Cerebellar cortex (tissue), 1 donor: ENCODE measurements around the gene ARL2BP.
"Not testable (repeated sequence)": the region's sequence is repeated elsewhere in the genome, so short reads cannot be mapped to it uniquely, and the experiment has no call there.

Source experiments
- DNase-seq: peaks from one replicate; pipeline ENCODE4 v3.0.0-alpha.2; 2015; ENCODE audit warnings: low spot score

ARL2BP gene

DNA sequence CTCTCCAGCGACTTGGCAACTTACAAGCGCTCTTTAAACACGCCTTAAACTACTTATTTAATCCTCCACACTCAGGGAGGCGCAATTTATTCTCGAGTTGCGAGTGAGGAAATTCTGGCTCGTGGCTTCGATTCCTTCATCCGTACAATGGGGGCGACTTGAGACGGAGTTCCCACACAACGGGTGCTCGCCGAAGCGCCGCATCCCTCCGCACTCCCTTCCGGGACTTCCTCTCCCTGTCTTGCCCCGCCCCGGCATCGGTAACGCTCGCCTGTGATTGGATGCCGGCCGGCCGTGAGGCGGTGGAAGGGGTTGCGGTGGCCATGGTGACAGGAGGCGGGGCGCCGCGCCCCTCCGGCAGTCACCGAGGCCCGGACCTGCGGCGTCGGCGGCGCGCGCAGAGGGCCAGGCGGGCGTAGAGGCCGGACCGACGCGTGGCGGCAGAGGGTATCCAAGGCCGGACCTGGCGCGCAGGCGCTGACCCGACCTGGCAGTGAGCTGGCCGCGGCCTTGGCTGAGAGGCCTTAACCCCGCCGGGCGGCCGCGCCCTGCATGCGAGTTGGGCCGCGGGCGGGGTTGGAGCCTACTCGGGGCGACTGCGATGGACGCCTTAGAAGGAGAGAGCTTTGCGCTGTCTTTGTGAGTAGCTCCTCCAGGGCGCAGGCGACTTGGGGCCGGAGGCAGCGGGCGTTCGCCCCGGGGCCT, at the start of gene ARL2BP:
Gene ARL2BP, plus strand, starts transcription at position 493 of the 705 bp plus-strand sequence. Its CDS starts 109 bp downstream, at position 602.
- DNase-seq: peak; percentile 97

DNA sequence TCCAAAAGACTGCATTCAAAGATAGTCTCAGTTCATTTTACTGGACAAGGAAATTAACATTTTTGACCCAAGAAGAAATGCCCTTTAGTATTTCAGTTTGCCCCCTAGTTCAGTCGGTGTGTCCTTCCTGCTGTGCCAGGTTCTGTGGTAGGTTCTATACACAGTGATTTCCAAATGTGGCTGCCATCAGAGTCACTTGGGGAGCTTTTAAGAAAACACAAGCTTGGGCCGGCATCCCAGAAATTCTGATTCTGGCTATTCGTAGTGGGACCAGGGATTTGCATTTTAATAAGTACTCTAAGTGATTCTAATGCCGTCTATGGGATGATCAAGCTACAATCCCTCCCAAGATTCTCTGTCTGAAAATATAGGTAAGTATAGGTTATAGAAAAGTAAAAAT, 48.8 kb upstream of the ARL2BP start:
- peak; percentile 8 for DNase-seq

DNA sequence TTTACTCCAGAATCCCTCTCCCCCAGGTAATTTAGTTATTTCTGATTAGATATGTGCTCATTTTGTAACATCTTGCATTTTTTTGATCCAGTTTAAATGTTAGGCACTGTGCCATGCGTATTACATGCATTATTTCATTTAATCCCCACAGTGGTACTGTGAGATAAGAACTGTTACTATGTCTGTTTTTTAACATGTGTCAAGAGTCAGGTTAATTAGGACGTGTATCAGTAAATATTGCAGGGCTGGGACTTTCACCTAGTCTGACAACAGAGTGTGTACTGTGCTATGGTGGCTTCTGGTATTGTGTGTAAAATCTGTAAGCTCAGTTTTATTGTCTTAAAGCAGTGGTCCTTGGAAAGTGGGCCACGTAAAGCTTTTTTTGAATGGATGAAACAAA, 48.3 kb upstream of the ARL2BP start:
- no peak for DNase-seq

DNA sequence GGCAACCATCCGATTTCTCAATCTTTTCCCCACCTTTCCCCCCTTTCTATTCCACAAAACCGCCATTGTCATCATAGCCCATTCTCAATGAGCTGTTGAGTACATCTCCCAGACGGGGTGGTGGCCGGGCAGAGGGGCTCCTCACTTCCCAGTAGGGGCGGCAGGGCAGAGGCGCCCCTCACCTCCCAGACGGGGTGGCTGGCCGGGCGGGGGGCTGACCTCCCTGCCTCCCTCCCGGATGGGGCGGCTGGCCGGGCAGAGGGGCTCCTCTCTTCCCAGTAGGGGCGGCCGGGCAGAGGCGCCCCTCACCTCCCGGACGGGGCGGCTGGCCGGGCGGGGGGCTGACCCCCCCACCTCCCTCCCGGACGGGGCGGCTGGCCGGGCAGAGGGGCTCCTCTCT, 44.7 kb upstream of the ARL2BP start:
- DNase-seq: not testable (repeated sequence)

DNA sequence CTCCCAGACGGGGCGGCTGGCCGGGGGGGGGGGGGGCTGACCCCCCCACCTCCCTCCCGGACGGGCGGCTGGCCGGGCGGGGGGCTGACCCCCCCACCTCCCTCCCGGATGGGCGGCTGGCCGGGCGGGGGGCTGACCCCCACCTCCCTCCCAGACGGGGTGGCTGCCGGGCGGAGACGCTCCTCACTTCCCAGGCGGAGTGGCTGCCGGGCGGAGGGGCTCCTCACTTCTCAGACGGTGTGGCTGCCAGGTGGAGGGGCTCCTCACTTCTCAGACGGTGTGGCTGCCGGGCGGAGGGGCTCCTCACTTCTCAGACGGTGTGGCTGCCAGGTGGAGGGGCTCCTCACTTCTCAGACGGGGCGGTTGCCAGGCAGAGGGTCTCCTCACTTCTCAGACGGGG, 44.1 kb upstream of the ARL2BP start:
- not testable (repeated sequence) for DNase-seq

DNA sequence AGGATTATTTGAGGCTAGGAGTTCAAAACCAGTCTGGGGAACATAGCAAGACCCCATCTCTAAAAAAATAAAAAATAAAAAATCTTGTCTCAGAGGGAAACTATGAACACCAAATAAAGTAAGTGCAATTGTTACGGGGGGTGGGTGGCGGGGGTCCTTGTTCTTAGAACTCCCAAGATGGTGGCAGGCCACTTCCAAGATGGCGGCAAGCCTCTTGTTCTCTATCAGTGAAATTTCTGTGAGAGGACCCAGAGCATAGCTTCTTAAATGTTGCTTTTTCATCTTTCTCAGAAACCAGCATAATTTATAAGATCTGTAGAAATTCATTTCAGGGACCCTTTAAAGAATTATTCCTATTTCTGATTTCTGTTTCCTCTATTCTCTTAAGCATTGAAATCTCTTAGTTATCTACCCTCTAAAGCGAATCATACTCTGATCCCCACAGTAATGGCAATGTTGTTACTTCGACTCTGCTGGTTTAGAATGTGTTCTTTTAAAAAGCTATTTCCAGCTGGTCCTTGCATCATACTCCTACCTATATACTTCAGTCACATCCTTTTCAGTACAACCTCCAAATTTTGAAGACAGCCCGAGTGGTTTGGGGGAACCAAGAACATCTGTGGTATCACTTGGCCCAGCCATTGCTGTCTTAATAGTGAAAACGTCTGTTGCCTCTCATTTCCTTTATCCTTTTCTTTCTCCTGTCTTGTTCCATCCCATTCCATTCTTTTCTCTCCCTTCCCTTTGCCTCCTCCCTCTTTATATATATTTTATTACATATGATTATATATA, 42.8 kb upstream of the ARL2BP start:
- DNase-seq: no peak

DNA sequence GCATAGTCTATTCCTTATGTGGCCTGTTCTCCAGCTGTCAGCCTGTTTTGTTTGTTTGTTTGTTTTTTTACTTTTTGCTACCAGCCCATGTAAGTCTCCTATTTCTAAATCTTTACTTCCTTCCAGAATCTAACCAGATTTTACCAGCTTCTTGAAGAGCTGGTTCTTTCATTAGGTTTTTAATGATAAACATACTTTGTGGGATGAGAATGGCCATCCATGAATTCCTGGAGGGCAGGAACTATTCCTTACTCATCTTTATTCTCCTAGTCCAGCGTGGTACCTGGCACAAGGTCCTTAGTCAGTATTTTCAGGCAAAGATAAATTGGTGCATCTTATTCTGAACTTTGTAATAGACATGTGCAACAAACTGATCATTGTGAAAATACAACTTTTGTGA, 41.6 kb upstream of the ARL2BP start:
- DNase-seq: no peak

DNA sequence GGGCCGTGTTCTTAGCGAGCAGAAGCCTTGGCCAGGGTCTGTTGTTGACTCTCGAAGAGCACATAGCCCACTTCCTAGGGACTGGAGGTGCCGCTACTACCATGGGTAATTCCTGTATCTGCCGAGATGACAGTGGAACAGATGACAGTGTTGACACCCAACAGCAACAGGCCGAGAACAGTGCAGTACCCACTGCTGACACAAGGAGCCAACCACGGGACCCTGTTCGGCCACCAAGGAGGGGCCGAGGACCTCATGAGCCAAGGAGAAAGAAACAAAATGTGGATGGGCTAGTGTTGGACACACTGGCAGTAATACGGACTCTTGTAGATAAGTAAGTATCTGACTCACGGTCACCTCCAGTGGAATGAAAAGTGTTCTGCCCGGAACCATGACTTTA, 40.4 kb upstream of the ARL2BP start:
- DNase-seq: no peak

DNA sequence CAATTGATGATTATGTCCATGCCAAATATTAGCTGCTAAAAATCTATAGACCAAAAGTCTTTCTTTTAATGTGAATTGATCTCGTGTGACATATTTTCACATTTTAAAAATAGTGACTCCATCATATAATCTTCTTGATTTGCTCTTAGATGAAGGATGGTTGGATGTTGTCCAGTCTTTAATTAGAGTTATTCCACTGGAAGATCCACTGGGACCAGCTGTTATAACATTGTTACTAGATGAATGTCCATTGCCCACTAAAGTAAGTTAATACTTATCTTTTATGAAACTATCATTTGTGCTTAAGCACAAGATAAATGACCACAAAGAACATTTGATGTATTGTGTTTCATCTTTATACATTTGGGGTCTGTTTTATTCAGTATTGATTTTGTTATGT, 36.1 kb upstream of the ARL2BP start:
- no peak for DNase-seq

DNA sequence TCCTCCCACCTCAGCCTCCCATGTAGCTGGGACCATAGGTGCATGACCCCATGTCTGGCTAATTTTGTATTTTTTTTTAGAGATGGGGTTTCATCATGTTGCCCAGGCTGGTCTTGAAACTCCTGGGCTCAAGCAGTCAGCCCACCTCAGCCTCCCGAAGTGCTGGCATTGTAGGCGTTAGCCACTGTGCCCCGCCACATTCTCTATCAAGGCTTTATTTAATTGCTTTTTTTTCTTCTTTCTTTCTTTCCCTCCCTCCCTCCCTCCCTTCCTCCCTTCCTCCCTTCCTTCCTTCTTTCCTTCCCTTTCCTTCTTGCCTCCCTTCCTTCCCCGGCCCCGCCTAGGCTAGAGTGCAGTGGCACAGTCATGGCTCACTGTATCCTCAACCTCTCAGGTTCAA, 35.3 kb upstream of the ARL2BP start:
- DNase-seq: no peak

DNA sequence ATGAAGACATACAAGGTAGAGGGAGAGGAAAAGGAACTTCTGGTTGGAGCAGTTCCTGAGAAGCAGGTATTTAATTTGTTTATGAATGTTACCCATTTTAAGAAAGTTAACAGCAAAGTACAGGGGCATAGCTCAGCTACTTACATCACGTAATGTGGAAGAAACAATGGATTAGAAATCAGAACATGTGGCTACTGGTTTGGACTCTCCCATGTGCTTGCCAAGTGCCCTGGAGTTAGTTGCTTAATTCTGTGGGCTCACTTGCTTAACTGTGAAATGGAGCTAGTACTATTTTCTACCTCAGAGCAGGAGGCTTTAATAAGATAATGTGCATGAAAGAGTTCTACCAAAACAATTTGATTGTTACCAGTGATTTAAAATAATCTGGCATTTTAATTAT, 31.6 kb upstream of the ARL2BP start:
- DNase-seq: no peak

DNA sequence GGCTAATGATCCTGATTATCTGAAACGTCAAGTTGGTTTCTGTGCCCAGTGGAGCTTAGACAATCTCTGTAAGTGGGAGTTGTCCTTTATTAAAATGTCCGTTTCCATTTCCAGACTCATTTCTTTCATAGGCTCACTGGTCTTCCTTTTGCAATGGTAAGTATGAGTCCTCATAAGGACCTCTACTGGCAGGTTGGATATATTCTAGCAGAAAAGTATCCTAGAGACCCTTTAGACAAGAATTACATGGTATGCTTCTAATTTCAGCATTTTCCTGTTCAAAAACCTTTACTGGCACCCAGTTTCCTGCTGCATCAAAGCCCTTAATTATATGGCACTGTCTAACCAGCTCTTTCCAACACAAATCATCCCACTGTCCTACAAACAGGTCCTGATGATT, 28.1 kb upstream of the ARL2BP start:
- no peak for DNase-seq

DNA sequence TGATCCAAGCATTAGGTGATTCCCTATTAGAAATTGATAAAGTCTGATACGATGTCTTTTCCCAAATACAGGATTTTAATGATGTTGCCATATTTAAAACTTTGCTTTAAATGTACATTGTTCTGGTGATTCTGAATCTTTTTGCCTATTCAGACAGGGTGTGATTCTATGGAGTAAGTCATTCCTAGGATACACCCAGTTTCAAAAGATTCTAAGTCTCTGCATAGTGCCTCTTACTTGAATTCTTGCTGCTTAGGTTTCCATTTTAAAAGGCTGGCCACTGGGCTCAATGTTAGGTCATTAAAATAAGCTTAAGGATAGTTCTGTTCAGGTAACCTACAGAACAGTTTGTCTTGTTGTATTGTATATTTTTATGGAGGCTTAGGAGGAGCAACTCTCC, 22.0 kb upstream of the ARL2BP start:
- no peak for DNase-seq

DNA sequence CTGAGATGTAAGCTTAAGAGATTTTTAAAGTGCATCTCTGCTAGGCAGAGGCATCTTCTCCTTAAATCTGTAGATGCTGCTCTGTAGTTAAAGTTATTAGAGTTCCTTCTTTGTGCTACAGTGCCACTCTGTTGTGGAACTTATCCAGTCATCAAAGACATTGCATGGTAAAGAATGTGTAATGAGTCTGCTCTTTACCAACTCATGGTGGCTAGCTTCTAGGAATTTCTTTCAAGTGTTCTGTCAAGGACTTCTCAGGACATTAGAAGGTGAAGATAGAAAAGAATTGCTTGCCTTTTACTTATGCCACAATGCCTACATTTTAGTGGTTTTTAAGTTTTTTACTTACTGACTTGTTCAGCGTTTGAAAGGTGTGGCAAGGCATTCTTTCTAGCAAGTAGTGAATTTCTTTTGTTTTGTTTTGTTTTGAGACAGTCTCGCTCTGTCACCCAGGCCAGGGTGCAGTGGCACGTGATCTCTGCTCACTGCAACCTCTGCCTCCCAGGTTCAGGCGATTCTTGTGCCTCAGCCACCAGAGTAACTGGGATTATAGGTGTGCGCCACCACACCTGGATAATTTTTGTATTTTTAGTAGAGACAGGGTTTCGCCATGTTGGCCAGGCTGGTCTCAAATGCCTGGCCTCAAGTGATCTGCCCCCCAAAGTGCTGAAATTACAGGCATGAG, 20.3 kb upstream of the ARL2BP start:
- DNase-seq: no peak

DNA sequence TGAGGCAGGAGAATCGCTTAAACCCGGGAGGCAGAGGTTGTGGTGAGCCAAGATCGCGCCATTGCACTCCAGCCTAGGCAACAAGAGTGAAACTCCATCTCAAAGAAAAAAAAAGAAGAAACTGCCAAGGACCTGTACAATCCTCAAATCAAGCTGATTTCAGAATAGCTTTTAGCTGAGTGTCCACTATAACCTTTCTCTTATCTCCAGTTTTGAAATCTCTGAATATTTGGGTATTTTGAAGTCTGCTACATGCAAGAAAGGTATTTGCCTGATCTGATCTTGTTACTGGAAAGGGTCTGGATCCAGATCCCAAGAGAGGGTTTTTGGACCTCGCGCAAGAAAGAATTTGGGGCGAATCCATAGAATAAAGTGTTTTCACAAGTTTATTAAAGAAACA, 19.1 kb upstream of the ARL2BP start:
- no peak for DNase-seq

DNA sequence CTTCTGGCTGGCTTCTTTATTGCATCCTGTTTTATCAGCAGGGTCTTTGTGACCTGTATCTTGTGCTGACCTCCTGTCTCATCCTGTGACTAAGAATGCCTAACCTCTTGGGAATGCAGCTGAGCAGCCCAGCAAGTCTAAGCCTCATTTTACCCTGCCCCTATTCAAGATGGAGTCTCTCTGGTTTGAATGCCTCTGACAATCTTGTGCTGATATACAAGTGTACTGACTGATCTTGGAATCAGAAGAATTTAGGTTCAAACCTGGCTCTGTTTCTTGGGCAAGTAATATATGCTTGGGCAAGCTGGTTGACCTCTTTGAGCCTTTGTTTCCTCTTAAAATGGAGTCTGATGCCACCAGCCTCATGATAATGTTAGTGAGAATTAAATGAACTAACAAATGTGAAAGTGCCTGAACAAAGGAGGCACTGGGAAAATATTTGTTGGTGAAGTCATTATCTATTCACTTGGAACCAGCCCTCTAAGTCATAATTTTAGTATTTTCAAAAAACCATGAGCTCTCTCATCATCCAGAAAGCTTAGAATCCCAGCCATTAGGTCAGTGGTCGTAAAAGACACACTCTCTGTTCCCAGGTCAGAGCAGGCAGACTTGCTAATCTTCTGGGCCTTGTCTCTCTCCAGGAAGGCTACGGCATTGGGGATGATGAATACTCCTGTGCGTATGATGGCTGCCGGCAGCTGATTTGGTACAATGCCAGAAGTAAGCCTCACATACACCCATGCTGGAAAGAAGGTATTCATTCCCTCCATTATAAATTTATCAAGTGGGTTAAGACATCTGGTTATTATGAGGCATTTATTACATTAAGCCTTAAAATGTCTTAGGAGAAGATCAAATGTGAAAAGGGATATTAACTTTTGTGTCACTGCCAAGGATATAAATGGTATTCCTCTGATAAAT, 18.1 kb upstream of the ARL2BP start:
- no peak for DNase-seq

DNA sequence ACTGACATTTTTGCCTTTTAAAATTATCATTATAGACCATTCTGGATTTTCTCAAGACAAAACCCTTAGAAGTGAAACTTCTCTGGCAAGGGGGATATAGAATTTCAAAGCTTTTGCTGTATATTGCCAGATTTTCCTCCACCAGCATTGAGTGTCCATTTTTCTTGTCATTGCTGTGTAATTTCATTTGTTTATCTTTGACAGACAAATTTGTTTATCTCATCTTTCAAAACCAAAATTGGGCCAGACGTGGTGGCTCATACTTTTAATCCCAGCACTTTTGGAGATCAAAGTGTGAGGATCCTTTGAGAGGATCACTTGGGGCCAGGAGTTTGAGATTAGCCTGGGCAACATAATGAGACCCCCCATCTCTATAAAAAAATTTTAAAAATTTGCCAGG, 16.0 kb upstream of the ARL2BP start:
- no peak for DNase-seq

DNA sequence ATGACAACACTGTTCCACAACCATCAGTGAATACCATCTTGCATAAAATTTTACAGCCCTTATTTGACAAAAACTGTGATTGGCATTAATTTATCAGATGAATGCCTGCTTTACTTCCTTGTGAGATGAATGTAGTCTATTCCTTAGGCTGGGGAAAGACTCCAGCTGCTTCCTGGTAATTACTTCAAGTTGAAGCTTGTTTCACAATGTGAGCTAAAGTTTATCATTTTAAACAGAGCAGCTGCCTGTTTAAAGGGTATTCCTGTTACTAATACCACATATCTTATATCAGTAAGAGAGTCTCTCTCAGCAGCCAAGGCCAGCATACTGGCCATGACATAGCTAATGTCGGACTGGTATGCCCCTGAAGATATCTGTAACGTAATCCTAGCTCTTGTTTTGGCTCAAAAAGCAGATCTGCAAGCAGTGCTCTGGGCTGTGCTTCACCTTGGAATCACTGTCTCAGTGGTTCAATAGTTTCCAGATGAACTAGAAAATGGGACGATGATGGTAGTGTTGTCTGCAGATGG, 13.2 kb upstream of the ARL2BP start:
- DNase-seq: no peak

DNA sequence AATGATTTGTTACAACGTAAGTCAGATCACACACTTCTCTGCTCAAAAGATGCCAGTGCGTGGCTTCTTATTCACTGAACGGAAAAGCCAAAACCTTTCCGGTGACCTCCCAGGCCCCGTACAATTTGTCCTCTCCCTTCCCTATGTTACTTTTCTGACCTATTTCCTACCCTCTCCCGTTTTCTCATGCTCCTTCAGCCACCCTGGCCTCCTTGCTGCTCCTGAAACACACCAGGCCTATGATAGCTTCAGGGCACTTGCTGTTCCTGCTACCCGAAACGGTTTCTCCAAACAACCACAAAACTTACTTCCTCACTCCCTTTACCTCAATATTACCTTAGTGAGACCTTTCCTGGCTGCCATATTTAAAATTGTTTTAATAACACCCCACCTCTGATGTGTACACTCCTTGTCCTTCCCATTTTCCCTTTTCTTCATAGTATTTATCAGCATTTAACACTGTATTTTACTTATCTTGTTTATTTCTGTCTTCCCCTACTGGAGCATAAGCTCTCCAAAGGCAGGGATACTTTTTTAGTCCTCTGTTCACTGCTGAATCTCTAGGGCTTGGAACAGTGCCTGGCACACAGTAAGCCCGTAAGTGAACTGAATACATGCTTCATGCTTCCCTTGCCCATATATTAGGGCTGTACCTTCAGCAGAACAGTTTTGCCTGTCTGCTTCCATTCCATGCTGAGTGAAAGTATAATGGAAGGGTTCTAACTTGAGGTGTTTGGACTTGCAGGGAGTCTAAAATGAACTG, 10.9 kb upstream of the ARL2BP start:
- DNase-seq: no peak

DNA sequence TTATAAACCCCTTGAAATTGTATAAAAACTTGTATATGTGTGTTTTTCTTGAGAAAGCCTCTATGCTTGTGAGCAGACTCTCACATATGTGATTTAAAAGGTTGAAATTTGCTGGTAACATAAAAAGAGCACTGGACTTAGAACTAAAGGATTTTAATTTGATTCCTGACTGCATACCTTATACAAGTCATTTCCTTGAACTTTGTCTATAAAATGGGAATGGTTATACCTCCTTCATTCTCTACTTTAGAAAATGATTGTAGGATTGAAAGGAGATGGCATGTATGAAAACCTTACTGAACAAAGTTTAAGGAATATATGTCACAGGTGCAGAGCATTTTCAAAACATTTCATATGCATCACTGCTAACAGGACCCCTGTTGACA, 10.4 kb upstream of the ARL2BP start:
- DNase-seq: no peak
